ENCODE results near the gene CST9.
"Not testable (repeated sequence)": the region's sequence is repeated elsewhere in the genome, so short reads cannot be mapped to it uniquely, and the experiment has no call there.

DNA sequence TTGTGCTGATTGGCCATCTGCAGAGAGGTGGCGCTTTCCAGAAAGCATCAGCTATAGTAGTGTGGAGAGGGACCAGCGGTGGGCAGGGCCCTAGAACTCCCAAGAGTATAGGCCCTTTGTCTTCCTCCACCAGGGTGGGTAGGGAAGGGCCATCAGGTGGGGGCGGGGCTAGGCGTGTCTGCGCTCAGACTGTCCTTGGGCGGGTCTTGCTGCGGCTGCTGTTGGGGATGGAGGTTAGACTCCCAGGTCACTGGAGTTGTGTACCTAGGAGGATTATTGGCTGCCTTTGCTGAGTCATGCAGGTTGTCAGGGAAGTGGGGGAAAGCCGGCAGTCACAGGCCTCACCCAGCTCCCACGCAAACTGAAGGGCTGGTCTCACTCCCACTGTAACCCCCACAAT lies 23.9 kb downstream of the CST9 start:
- TF ChIP-seq, protein P1, sequence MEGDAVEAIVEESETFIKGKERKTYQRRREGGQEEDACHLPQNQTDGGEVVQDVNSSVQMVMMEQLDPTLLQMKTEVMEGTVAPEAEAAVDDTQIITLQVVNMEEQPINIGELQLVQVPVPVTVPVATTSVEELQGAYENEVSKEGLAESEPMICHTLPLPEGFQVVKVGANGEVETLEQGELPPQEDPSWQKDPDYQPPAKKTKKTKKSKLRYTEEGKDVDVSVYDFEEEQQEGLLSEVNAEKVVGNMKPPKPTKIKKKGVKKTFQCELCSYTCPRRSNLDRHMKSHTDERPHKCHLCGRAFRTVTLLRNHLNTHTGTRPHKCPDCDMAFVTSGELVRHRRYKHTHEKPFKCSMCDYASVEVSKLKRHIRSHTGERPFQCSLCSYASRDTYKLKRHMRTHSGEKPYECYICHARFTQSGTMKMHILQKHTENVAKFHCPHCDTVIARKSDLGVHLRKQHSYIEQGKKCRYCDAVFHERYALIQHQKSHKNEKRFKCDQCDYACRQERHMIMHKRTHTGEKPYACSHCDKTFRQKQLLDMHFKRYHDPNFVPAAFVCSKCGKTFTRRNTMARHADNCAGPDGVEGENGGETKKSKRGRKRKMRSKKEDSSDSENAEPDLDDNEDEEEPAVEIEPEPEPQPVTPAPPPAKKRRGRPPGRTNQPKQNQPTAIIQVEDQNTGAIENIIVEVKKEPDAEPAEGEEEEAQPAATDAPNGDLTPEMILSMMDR (conservative IDR thresholded peaks at IDR 0.05; ENCODE audit: low read depth, low read length): not testable (repeated sequence)
- TF ChIP-seq EZH2 (IDR thresholded peaks at IDR 0.05; ENCODE audit: low read length, unreplicated experiment); EZH2phosphoT487 (IDR thresholded peaks at IDR 0.05; ENCODE audit: borderline replicate concordance, low read length): not testable (repeated sequence)

Measured in PC-3 (cell line).